Osteoblast (primary cell): ENCODE data around the gene EGR2. TPM values are rescaled to one million over a fixed set of nuclear protein-coding genes. Genes with fewer than 3 reads are reported as not detected.
A peak's percentile ranks its signal among the peaks of the same experiment; 100 is the strongest.

ENCODE experiments used
- DNase-seq: peaks from one replicate; pipeline ENCODE4 v3.0.0; 2011; ENCODE audit warnings: low spot score, mixed read lengths; ENCODE audit not compliant: insufficient read length; ENCODE audit errors: missing footprints
- H2AFZ ChIP-seq: 2 replicates; pipeline ENCODE4 v1.6.0; 2011; ENCODE audit warnings: mild to moderate bottlenecking, low read length
- H3K27ac ChIP-seq: 2 replicates; pipeline ENCODE4 v1.5.1; 2011; ENCODE audit warnings: mild to moderate bottlenecking, low read depth, low read length, moderate library complexity
- H3K27me3 ChIP-seq: 2 replicates; pipeline ENCODE4 v1.6.0; 2012; ENCODE audit warnings: mild to moderate bottlenecking, control low read depth, inconsistent platforms, low read length, moderate library complexity; ENCODE audit not compliant: insufficient read depth
- H3K36me3 ChIP-seq: 2 replicates; pipeline ENCODE4 v1.5.1; 2011; ENCODE audit warnings: mild to moderate bottlenecking, low read length, control low read depth, moderate library complexity; ENCODE audit not compliant: insufficient read depth
- H3K4me1 ChIP-seq: 2 replicates; pipeline ENCODE4 v1.5.1; 2011; ENCODE audit warnings: mild to moderate bottlenecking, low read length, control low read depth, moderate library complexity; ENCODE audit not compliant: insufficient read depth
- H3K4me2 ChIP-seq: 2 replicates; pipeline ENCODE4 v1.6.0; 2011; ENCODE audit warnings: mild to moderate bottlenecking, low read length; ENCODE audit not compliant: insufficient read depth
- H3K4me3 ChIP-seq: fragments of 200-600 bp; sonication (generic); 3 replicates; pipeline ENCODE4 v1.5.1; 2012; ENCODE audit warnings: mild to moderate bottlenecking, low read length, inconsistent platforms; ENCODE audit not compliant: insufficient read depth
- H3K79me2 ChIP-seq: 2 replicates; pipeline ENCODE4 v1.6.0; 2012; ENCODE audit warnings: mild to moderate bottlenecking, low read length, control low read depth, inconsistent platforms; ENCODE audit not compliant: insufficient read depth
- H3K9me3 ChIP-seq: 2 replicates; pipeline ENCODE4 v1.5.1; 2011; ENCODE audit warnings: low read depth, low read length, control low read depth
- H4K20me1 ChIP-seq: 2 replicates; pipeline ENCODE4 v1.6.0; 2012; ENCODE audit warnings: mild to moderate bottlenecking, low read length, control low read depth; ENCODE audit not compliant: insufficient read depth
- total RNA-seq: library from RNA; depleted of rRNA; stranded (reverse); fragments of >200 nt; gene quantifications from 2 replicates; pipeline ENCODE4 v1.2.3, GENCODE V29; 2012
- TF ChIP-seq, protein P1 (sequence below): IDR thresholded peaks from 2 replicates; pipeline ENCODE4 v1.5.1; 2011; ENCODE audit warnings: mild to moderate bottlenecking, low read depth, low read length, moderate library complexity; ENCODE audit errors: extremely low read depth

The EGR2 gene
- total RNA-seq, 1 donor = 3.6 TPM

DNA sequence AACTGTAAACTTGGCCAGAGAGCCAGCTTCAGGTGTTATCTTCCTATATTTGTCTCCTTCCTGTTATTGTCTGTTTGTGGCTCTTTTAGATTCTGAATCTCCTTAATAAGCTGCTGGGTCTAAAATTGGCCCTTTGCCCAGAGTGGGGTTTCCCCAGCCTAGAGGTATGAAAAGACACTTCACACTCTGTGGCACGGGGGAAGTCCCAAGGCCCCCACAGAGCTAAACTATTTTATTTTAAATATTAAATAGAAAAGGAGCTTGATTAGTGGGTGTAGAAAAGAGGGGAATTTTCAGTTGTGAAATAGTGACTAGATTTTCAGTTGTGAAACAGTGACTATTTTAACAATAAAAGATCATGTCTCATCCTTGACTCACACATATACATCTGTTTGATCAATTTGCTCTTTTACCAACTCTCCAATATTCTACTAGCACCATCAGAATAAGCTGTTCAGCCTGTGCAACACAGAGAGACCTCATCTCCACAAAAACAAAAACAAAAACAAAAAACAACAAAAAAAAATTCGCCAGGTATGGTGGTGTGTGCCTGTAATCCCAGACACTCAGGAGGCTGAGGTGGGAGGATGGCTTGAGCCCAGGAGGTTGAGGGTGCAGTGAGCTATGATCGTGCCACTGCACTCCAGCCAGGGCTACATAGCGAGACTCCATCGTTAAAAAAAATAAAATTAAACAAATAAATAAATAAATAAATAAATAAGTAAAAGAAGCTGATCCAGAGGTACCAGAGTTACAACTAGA is 36.5 kb downstream of the EGR2 start:
- no peak overlapping the region for H3K4me3 ChIP-seq
- no peaks in the 10 kb centered on the region for H4K20me1 ChIP-seq
- no peaks in the 10 kb centered on the region for H3K9me3 ChIP-seq
- H3K27ac ChIP-seq = no peak overlapping the region
- TF ChIP-seq, protein P1, sequence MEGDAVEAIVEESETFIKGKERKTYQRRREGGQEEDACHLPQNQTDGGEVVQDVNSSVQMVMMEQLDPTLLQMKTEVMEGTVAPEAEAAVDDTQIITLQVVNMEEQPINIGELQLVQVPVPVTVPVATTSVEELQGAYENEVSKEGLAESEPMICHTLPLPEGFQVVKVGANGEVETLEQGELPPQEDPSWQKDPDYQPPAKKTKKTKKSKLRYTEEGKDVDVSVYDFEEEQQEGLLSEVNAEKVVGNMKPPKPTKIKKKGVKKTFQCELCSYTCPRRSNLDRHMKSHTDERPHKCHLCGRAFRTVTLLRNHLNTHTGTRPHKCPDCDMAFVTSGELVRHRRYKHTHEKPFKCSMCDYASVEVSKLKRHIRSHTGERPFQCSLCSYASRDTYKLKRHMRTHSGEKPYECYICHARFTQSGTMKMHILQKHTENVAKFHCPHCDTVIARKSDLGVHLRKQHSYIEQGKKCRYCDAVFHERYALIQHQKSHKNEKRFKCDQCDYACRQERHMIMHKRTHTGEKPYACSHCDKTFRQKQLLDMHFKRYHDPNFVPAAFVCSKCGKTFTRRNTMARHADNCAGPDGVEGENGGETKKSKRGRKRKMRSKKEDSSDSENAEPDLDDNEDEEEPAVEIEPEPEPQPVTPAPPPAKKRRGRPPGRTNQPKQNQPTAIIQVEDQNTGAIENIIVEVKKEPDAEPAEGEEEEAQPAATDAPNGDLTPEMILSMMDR = no peak
- H3K4me2 ChIP-seq = no peak overlapping the region
- peaks cover 6% of the 10 kb centered on the region for H3K4me1 ChIP-seq
- H3K36me3 ChIP-seq = no peaks in the 10 kb centered on the region
- no peak overlapping the region for H2AFZ ChIP-seq
- peaks cover 2% of the 10 kb centered on the region for H3K27me3 ChIP-seq
- no peak for DNase-seq
- H3K79me2 ChIP-seq = no peaks in the 10 kb centered on the region

DNA sequence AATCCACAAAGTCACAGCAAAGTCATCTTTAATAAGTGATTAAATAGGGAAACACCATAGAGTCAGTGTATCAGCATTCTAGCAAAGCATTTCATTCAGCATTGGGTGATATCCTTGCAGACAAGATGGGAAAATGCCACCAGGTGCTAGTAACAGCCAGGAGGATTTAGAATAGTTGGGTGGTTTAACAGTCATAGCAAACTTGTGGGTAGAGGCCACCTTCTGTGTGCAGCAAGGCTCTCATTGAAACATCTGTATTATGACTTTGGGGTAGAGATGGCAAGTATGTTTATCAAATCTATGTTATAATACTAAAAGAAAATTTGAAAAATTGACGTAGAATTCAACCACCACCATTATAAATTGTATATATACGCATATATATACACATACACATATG is 38.0 kb downstream of the EGR2 start:
- no peaks in the 10 kb centered on the region for H3K36me3 ChIP-seq
- no peaks in the 10 kb centered on the region for H3K79me2 ChIP-seq
- H3K27ac ChIP-seq = no peak overlapping the region
- H3K27me3 ChIP-seq = peaks cover 2% of the 10 kb centered on the region
- no peaks in the 10 kb centered on the region for H4K20me1 ChIP-seq
- peaks cover 6% of the 10 kb centered on the region for H3K4me1 ChIP-seq
- H3K4me3 ChIP-seq = no peak overlapping the region
- H3K9me3 ChIP-seq = no peaks in the 10 kb centered on the region
- no peak overlapping the region for H2AFZ ChIP-seq
- TF ChIP-seq, protein P1 = no peak
- no peak for DNase-seq
- no peak overlapping the region for H3K4me2 ChIP-seq

DNA sequence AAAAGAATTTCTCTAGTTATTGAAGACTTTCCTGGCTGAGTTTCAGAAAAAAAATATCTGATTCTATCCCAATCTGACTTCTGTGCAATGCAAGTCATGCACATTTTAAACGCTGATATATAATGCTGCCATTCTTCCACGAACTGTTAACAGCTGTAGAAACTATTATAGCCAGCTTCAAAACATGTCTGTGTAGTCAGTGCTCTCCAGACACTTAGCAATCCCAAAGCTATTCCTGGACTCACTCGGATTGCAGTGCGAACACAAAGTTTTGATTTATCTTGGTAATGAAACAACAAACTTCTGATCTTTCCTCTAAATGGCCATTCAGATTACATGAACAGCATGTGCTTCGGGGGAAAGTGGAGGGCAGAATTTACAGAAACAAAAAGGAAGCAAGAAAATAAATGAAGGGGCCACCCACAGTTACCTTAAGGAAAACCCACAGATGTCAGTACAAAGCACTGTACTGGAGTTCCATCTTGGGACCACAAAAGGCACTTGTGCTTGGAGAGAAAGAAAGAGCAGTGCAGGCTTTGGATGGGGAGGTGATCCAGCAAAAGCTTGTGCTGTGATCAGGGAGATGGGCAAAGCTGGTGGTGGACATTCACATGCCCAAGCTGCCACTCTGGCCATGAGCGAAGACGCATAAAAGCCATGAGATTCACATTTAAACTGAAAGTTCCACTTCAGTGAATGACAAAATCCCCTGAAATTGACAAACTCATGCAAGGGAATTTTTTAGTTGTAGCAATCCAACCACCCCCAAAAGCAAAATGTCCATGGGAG is 43.8 kb downstream of the EGR2 start:
- no peak overlapping the region for H3K27ac ChIP-seq
- peak; percentile 59 for DNase-seq
- peaks cover 3% of the 10 kb centered on the region for H3K4me1 ChIP-seq
- H3K36me3 ChIP-seq = no peaks in the 10 kb centered on the region
- H3K4me2 ChIP-seq = peak overlapping the region; percentile 8
- TF ChIP-seq, protein P1 = no peak
- peak overlapping the region; percentile 17 for H3K4me3 ChIP-seq
- no peaks in the 10 kb centered on the region for H4K20me1 ChIP-seq
- no peaks in the 10 kb centered on the region for H3K9me3 ChIP-seq
- H3K27me3 ChIP-seq = peaks cover 2% of the 10 kb centered on the region
- H3K79me2 ChIP-seq = no peaks in the 10 kb centered on the region
- H2AFZ ChIP-seq = peak overlapping the region; percentile 60
